Pons (tissue), 1 donor: ENCODE measurements around the gene C11orf98.
"Not testable (repeated sequence)": the region's sequence is repeated elsewhere in the genome, so short reads cannot be mapped to it uniquely, and the experiment has no call there.

Experiments used
- DNase-seq: peaks from one replicate; pipeline ENCODE4 v3.0.0-alpha.2; 2016; ENCODE audit warnings: low spot score

C11orf98 gene

GRCh38 chr11:62665075-62665598 lies at the start of gene C11orf98, which contains the start of gene CSKMT:
C11orf98 (minus strand) TSS chr11:62665210; CDS start chr11:62665169, 41 bp downstream.
CSKMT (plus strand) TSS chr11:62665312; CDS start chr11:62665880, 568 bp downstream.
- peak; percentile 92 for DNase-seq

DNA sequence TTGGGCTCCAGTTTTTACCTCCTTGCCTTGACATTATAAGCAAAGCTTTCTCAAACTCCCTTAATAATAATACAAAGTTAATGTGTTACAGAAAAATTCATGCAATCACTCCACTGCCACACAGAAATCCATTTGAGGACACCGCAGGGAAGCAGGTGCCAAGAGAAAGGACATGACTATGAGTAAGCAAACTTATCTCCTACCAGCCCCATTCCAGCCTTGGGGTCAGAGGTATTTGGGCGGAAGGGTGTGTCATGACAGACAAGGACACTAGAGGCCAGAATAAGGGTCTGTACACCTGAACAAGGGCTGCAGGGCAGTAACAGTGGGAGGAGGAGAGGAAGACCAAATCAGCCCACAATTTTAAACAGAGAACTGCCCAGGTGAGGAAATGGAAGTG lies 48.3 kb upstream of the C11orf98 start:
- DNase-seq: no peak

DNA sequence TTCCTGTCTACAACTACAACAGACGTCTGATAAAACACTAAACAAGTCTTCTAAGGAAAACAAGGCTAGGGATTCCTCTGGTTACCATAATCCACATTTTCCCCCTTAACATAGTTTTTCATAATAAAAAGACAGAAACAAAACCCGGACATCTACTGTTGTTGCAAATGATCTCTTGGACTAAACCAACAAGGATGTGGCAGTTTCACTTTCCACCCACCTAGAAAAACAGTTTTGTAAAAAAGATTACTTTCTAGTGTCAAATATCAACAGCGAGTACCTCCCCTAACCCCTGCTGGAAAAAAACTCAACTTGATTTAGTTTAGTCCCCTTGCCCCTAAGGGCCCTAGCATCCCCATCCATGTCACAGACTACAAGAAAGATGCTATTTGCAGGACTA lies 47.9 kb upstream of the C11orf98 start:
- DNase-seq: no peak

DNA sequence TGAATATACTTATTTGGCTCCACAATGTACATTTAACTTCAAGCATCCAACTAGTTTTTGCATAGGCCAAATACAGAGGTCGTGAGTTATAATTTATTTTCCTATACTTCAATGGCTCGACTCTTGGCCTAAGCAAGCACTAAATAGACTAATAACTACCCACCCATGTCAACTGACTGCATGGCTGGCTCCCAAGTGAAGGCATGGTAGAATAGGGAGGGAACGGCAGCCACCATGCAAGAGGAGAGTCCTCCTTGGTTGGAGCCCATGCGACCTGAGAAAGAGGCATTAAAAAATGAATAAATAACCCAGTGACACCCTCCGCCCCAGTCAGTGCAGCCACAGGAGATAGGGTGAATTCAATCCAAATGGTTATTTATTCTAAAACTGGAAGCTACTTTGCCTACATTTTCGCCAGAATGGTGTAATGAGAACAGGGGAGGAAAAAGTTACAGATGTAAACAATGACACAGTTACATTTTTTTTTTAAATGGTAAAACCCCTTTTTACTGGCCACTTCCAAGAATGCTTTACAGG lies 47.3 kb upstream of the C11orf98 start:
- no peak for DNase-seq

- DNase-seq: no peak
Observed at GRCh38 chr11:62710001-62710345, 45.0 kb upstream of the C11orf98 start.

DNA sequence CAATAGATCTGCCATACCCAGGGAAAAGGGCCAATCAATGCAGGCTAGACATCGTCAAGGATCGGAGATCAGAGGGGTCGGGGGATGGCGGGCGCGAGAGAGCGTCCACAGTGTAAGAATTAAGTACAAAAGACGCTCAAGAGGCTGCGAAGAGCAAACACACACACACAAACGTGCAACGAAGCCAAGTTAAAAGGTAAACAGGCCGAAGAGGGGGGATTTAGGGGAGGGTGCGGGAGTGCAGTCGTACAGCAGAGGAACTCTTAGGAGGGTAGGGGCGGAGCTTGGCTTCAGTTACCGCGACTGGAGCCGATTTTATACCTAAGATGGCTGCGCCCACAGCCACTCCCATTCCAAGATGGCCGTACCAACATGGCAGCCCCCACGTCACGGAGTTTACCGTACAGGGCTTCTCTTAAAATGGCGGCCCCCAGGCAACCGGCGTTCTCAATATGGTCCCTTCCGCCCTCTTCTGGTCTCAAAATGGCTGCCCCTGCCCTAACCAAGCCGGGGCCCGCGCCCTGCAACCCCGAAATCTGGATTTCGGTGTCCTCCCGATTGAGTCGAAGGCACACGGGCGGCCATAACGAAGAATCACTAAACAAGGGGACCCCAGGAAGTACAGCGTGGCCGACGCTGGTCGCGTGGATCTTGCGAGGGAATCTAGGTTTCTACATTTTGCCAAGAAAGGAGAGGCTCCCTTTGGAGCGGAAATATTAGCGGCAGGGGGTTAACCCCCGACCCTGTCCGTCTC lies 44.4 kb upstream of the C11orf98 start:
- peak; percentile 98 for DNase-seq

DNA sequence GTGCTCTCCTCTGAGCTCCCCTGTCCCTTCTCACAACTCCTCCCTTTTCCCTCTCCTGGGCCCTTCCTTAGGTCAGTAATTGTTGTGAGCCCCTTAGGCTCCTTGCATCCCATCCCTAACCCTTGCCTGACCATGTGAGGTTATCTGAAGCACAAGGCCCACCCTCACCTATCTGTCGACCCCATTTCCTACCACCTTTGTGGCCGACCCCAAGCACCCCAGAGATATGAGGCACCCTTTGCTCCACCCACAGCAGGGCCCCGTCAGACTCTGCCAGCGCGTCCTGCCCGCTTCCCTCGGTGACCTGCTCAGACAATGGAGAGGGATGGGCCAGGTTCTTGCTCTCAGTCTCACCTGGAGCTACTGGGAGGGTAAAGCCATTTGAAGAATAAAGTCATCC lies 43.8 kb upstream of the C11orf98 start:
- no peak for DNase-seq

GRCh38 chr11:62708392-62708791 lies 43.4 kb upstream of the C11orf98 start:
- DNase-seq: no peak

GRCh38 chr11:62707277-62707861 lies 42.4 kb upstream of the C11orf98 start, which contains the start of the genes BSCL2 and GNG3:
BSCL2 (minus strand) TSS chr11:62707424; CDS start chr11:62707195, 229 bp downstream.
GNG3 (plus strand) TSS chr11:62707676; CDS start chr11:62708296, 620 bp downstream.
- peak; percentile 62 for DNase-seq

DNA sequence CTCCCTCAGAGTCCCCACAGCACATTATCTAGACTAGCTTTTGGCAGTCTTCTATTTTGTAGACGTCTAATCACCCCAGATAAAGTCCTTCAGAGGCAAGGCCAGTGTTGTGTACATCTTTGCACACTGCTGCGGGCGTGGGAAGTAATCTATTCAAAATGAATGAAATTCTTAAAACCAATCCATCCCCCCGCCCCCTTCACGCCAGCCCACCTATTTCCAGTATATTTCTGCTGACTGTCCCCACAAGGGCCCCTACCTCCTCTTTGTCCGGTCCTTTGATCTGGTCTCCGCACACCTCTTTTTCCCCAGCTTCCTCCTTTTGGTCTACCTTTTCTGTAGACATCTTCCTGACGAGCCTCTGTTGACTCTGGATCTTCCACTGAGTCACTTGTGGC lies 41.8 kb upstream of the C11orf98 start:
- no peak for DNase-seq

GRCh38 chr11:62705880-62706849 lies 41.2 kb upstream of the C11orf98 start:
- DNase-seq: peak; percentile 90

GRCh38 chr11:62705413-62705812 lies 40.4 kb upstream of the C11orf98 start:
- DNase-seq: no peak

GRCh38 chr11:62703921-62704320 lies 38.9 kb upstream of the C11orf98 start:
- not testable (repeated sequence) for DNase-seq

GRCh38 chr11:62702246-62702645 lies 37.2 kb upstream of the C11orf98 start:
- no peak for DNase-seq

DNA sequence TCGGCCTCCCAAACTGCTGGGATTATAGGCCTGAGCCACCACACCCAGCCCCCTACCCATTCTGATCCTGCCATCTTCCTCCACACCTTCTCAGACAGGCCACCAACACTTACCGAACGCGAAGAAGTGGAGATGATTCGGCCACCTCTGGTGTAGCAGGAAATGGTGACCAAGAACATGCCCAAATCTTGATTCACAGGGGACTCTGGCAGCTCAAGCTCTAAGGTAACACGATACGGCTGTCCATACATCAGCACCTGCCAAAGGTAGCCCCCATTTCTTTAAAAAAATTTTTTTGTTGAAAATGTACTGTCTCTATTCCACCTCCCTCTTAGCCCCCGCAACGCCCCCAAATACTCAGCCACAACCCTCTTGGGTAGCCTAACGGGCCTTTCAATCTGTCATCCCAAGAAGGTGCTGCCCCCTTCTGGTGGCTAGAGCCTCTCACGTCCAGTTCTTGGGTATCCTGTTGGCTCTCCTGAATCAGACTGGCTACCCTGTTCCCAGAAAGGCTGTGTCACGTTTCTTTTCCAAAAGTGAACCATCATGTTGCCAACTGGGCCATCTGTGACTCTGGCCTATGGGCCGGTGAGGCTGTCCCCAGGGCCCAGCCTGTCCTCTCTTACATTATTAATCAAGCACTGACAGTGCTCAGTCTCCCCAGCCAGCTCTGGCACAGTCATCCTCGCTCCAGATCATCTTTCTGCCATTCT lies 29.6 kb upstream of the C11orf98 start:
- peak; percentile 91 for DNase-seq

GRCh38 chr11:62693624-62694023 lies 28.6 kb upstream of the C11orf98 start:
- not testable (repeated sequence) for DNase-seq

GRCh38 chr11:62689421-62690183 lies 24.6 kb upstream of the C11orf98 start, which contains the start of gene LRRN4CL:
LRRN4CL (minus strand) TSS chr11:62689530; CDS start chr11:62688508, 1,022 bp downstream.
- no peak for DNase-seq

- no peak for DNase-seq
Observed at GRCh38 chr11:62688491-62688890, 23.5 kb upstream of the C11orf98 start.

- no peak for DNase-seq
Observed at GRCh38 chr11:62687508-62688396, 22.7 kb upstream of the C11orf98 start.
